ENCODE data around the gene TCF15.
"Not testable (repeated sequence)": the region's sequence is repeated elsewhere in the genome, so short reads cannot be mapped to it uniquely, and the experiment has no call there.

TCF15 gene

DNA sequence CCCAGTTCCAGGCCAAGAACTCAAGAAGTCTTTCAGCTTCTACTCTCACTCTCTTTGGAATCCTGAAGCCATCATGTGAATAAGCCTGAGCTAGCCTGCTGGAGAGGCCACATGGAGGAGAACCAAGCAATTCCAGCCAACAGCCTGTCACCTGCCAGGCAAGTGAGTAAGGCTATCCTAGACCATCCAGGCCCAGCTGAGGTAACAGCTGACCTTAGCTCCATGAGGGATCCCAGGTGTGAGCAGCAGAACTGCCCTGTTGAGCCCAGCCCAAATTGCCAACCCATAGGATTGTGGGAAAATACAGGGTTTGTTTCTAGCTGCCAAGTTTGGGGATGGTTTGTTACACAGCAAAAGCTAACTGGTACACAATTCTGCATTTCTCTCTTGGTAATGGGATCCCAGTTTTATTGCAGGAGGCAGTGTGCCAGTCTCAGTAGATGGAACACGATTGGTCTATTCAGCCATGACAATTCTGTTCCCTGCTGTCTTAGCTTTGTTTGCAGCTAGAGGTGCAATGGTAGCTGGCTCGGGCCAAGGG, 37.4 kb upstream of the TCF15 start:
- Mint-ChIP-seq H3K27ac (no peak overlapping the region), H3K4me3 (no peak overlapping the region), H3K36me3 (peaks cover 58 to 69% of the 10 kb centered on the region in 2 donors), H3K9me3 (no peaks in the 10 kb centered on the region), H3K27me3 (peaks cover 22 to 40% of the 10 kb centered on the region in 2 donors), H3K4me1 (peaks cover 26 to 49% of the 10 kb centered on the region in 2 donors)
- ATAC-seq (replicated peaks), result no peak
- no peak for DNase-seq

DNA sequence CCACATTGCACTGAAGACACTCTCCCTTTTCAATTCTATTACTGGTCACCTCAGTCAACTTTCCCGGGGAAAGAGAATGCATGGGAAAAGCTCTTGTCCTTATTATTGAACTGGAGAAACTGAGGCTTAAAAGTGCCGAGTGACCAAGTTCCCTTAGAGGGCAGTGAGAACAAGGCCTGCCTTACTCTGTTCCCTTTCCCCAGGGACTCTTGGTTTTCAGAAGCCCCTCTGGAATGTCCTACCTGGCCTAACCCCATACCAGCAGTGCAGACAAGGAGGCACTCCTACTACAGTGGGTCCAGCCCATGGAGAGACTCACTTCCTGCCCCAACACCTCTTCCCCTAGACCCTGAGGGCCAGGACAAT, 36.7 kb upstream of the TCF15 start:
- Mint-ChIP-seq H3K9me3 (no peaks in the 10 kb centered on the region), H3K27me3 (peaks cover 22 to 38% of the 10 kb centered on the region in 2 donors), H3K4me3 (no peak overlapping the region), H3K36me3 (peaks cover 55 to 69% of the 10 kb centered on the region in 2 donors), H3K4me1 (peaks cover 20 to 44% of the 10 kb centered on the region in 2 donors), H3K27ac (no peak overlapping the region)
- DNase-seq (no peak), ATAC-seq (replicated peaks) (no peak)

DNA sequence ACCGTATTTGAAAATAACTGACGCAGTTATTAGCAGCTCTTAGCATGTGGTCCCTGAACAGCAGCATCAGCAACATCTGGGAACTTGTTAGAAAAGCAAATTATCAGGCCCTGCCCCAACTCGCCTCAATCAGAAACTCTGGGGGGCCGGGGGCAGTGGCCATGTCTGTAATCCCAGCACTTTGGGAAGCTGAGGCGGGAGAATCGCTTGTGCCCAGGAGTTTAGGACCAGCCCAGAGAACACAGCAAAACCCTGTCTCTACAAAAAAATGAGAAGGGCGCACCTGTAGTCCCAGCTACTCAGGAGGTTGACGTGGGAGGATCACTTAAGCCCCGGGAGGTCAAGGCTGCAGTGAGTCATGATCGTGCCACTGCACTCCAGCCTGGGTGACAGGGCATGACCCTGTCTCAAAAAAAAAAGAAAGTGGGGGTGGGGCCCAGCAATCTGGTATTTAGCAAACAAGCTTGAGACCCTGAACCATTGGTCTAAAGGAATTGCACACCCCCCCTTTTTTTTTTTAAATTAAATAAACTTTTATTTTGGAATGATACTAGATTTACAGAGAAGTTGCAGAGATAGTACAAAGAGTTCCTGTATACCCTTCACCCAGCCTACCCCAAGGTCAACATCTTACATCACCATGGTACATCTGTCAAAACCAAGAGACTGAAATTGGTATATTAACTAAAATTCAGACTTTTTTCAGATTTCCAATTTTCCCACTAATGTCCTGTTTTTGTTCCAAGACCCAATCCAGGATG, 36.2 kb upstream of the TCF15 start:
- Mint-ChIP-seq H3K4me3 (no peak overlapping the region), H3K36me3 (peaks cover 51 to 64% of the 10 kb centered on the region in 2 donors), H3K9me3 (no peaks in the 10 kb centered on the region), H3K4me1 (peaks cover 16 to 42% of the 10 kb centered on the region in 2 donors), H3K27me3 (peaks cover 25 to 37% of the 10 kb centered on the region in 2 donors), H3K27ac (no peak overlapping the region)
- ATAC-seq (replicated peaks) (no peak), DNase-seq (no peak)

DNA sequence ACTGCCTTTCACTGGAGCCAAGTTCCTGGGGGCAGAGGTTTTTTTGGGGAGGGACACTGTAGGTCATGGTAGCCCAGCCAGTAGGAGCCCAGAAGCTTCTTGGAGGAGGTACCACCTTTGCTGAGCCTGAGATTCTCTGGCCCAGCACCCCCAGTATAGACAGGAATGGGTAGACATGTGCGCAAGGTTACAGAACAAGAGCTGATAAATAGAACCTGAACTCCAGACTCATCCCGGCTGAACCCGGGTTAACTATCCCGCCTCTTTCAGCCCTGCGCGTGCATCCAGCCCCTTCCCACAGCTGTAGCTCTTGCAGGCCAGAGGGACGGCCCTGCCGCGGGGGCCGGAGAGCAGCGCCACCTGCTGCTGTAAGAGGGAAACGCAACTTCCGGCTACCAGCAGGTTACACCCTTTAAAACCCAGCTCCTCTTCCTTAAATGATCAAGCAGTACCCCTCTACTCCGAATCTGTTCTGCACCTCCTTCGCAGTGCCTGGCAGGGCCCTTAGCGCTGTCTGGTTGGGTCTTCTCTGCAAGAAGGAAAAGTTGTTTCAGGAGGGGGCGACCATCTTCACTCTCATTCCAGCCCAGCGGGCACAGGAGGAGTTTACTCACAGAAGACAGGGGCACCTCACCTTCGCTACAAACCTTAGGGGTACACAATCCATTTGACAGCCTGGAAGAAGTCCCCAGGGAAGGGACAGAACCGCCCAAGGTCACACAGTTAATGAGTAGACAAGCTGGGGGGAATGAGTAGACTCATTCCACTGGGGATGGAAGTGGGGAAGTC, 35.4 kb upstream of the TCF15 start:
- Mint-ChIP-seq H3K4me1 (peaks cover 12 to 36% of the 10 kb centered on the region in 2 donors), H3K27ac (peak overlapping the region; percentile 47), H3K4me3 (no peak overlapping the region), H3K36me3 (peaks cover 45 to 58% of the 10 kb centered on the region in 2 donors), H3K27me3 (peaks cover 29 to 34% of the 10 kb centered on the region in 2 donors), H3K9me3 (no peaks in the 10 kb centered on the region)
- peak; percentile 60 for DNase-seq
- ATAC-seq (replicated peaks), result peak; percentile 85 to 87

DNA sequence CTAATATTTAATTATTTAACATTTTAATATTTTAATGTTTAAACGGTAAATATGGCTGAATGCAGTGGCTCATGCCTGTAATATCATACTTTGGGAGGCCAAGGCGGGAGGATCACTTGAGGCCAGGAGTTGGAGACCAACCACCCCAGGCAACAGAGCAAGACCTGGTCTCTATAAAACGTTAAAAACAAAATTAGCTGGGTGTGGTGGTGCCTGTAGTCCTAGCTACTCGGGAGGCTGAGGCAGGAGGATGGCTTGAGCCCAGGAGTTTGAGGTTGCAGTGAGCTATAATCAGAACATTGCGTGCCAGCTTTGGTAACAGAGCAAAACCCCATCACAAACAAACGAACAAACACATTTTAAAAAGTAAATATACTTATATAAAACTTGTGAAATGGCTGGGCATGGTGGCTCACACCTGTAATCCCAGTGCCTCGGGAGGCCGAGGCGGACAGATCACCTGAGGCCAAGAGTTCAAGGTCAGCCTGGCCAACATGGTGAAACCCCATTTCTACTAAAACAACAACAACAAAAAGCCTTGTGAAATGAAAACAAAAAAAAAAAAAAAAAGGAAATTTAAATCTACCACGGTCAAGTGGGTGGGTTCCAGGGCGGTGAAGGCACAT, 34.7 kb upstream of the TCF15 start:
- ATAC-seq (replicated peaks), result no peak
- no peak for DNase-seq
- H3K27me3 Mint-ChIP-seq, result peaks cover 25 to 34% of the 10 kb centered on the region in 2 donors
- no peaks in the 10 kb centered on the region for H3K9me3 Mint-ChIP-seq
- peaks cover 38 to 51% of the 10 kb centered on the region in 2 donors for H3K36me3 Mint-ChIP-seq
- peaks cover 7 to 29% of the 10 kb centered on the region in 2 donors for H3K4me1 Mint-ChIP-seq
- H3K27ac Mint-ChIP-seq, result no peak overlapping the region
- H3K4me3 Mint-ChIP-seq, result no peak overlapping the region

DNA sequence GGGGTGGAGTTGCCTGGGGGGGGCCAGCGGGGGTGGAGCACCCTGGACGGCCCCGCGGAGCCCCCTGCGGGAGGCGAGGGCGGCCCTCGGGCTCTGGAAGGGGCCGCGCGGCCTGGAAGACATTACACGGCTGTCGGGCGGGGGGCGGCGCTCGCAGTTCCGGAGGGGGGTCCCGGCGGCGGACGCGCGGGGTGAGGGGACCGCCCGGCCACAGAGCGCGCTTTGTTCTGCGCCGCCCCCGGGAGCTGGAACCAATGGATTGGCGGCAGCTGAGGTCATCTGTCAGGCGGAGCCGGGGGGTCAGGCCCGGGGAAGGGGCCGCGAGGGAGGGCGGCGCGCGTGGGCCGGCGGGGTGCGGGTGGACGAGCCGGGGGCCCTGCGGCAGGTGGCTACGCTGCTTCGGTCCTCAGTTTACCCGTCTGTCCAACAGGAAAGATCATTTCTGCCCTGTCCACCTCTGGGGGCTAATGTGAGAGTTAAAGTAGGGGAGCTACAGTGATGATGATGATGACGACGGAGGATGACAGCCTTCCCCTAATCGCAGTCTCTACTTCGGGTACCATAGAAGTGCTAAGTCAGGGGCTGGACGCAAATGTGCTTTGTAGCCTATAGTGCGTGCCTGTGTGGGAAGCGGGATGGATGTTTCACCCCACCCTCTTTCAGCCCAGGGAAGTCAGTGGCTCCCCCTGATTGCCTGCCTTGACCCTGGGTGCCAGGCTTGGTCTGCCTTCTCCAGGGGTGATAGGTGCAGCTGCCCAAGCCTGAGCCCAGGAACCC, 32.5 kb upstream of the TCF15 start:
- ATAC-seq (replicated peaks), result no peak
- Mint-ChIP-seq H3K4me3 (no peak overlapping the region), H3K9me3 (no peaks in the 10 kb centered on the region), H3K27ac (peak overlapping the region; percentile 14), H3K27me3 (peaks cover 25 to 29% of the 10 kb centered on the region in 2 donors), H3K4me1 (peaks cover 7 to 28% of the 10 kb centered on the region in 2 donors), H3K36me3 (peaks cover 17 to 29% of the 10 kb centered on the region in 2 donors)
- no peak for DNase-seq

DNA sequence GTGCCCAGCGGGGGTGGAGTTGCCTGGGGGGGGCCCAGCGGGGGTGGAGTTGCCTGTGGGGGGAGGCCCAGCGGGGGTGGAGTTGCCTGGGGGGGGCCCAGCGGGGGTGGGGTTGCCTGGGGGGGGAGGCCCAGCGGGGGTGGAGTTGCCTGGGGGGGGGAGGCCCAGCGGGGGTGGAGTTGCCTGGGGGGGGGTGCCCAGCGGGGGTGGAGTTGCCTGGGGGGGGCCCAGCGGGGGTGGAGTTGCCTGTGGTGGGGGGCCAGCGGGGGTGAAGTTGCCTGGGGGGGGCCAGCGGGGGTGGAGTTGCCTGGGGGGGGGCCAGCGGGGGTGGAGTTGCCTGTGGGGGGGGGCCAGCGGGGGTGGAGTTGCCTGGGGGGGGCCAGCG, 31.9 kb upstream of the TCF15 start:
- peaks cover 7 to 27% of the 10 kb centered on the region in 2 donors for H3K4me1 Mint-ChIP-seq
- H3K4me3 Mint-ChIP-seq; ATAC-seq (replicated peaks); DNase-seq; H3K9me3 Mint-ChIP-seq; H3K27ac Mint-ChIP-seq: not testable (repeated sequence)
- H3K36me3 Mint-ChIP-seq, result peaks cover 11 to 23% of the 10 kb centered on the region in 2 donors
- H3K27me3 Mint-ChIP-seq, result peaks cover 29 to 34% of the 10 kb centered on the region in 2 donors

DNA sequence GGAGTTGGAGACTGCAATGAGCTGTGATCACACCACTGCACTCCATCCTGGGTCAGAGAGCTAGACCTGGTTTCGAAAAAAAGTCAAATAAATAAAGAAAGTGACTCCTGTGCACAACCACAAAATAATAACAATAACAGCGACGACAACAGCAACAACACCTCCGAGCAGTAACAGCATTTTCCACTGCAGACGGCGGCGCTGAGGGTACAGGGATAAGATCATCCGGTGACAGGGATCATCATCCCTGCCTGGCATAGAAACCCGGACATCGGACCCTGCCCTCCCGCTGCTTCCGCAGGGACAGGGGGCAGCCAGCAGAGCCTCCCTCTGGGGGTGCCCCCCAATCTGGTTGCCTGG, 31.4 kb upstream of the TCF15 start:
- H3K36me3 Mint-ChIP-seq, result peaks cover 6 to 18% of the 10 kb centered on the region in 2 donors
- no peaks in the 10 kb centered on the region for H3K9me3 Mint-ChIP-seq
- no peak overlapping the region for H3K27ac Mint-ChIP-seq
- H3K4me3 Mint-ChIP-seq, result peak overlapping the region; percentile 15 to 63
- DNase-seq (no peak), ATAC-seq (replicated peaks) (no peak)
- peaks cover 29 to 34% of the 10 kb centered on the region in 2 donors for H3K27me3 Mint-ChIP-seq
- peaks cover 7 to 23% of the 10 kb centered on the region in 2 donors for H3K4me1 Mint-ChIP-seq

DNA sequence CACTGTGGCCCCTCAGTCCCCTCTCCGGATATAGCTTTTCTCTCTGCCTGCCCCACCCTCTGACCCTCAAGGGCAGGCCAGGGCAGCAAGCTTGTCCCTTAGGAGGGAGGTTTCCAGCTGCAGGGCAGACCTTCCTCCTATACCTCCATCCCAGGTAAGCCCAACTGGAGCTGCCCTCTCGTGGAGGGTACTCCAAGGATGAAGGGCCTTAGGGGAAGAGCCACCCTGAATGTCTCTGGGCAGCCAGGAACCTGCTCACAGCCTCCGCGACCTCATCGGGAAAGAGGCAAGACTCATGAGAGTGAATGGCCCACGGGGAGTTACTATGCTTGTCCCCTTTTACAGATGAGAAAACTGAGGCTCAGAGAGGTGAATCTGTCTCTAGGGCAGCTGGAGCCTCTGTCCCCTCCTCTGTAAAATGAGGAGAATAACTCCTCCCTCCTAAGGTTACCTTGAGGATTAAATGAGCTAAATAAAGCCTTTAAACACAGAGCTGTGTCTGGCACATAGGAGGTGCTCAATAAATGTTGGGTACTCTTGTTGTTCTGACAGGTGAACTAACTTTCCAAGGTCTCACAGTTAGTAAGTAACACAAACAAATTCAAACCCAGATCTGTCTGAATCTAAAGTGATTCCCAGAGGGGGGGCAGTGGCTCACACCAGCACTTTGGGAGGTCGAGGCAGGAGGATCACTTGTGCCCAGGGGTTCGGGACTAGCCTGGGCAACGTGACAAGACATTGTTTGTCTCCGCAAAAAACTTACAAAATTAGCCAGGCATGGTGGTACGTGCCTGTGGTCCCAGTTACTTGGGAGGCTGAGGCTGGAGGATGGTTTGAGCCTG, 30.8 kb upstream of the TCF15 start:
- Mint-ChIP-seq H3K36me3 (peaks cover 3 to 18% of the 10 kb centered on the region in 2 donors), H3K9me3 (no peaks in the 10 kb centered on the region), H3K4me3 (peak overlapping the region in 1 of 2 donors; percentile 63), H3K27ac (no peak overlapping the region), H3K27me3 (peaks cover 33 to 38% of the 10 kb centered on the region in 2 donors), H3K4me1 (peaks cover 7 to 20% of the 10 kb centered on the region in 2 donors)
- DNase-seq (no peak), ATAC-seq (replicated peaks) (no peak)

DNA sequence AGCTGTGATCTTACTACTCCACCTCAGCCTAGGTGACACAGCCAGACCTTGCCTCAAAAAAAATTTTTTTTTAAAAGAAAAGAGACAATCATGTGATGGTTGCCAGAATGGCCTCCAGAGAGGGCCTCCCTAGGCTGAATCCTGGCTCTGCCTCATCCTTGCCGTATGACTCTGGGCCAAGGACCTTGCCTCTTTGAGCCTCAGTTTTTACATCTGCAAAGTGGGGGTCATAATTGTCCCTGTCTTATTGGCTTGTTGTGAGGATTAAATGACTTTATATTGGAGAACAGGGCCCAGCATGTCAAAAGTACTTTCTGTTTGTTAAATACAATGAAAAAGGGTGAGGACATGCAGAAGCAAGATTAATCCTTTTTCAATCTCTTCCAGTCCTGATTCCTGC, 28.5 kb upstream of the TCF15 start:
- H3K27me3 Mint-ChIP-seq, result peaks cover 30 to 31% of the 10 kb centered on the region in 2 donors
- no peak for ATAC-seq (replicated peaks)
- no peak for DNase-seq
- H3K9me3 Mint-ChIP-seq, result no peaks in the 10 kb centered on the region
- no peak overlapping the region for H3K27ac Mint-ChIP-seq
- H3K36me3 Mint-ChIP-seq, result peaks cover 0 to 4% of the 10 kb centered on the region in 2 donors
- H3K4me3 Mint-ChIP-seq, result no peak overlapping the region
- H3K4me1 Mint-ChIP-seq, result peaks cover 3 to 12% of the 10 kb centered on the region in 2 donors

DNA sequence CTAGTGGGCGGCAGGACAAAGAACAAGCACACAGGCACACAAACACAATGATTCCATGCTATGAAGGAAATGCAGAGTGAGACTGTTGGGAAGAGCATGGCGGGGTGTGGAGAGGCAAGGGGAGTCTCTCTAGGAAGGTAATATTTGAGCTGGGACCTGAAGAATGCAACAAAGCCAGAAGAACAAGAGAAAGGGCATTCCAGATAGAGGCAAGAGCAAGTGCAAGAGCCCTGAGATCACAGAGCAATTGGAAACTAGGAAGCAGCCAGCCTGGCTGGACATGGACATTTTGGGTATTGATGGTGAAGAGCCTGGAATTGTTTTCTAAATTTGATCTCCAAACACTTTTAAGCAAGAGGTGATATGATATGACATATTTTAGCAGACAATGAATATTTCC, 27.4 kb upstream of the TCF15 start:
- ATAC-seq (replicated peaks) (no peak), DNase-seq (no peak)
- no peak overlapping the region for H3K27ac Mint-ChIP-seq
- H3K27me3 Mint-ChIP-seq, result peaks cover 20 to 22% of the 10 kb centered on the region in 2 donors
- H3K9me3 Mint-ChIP-seq, result no peaks in the 10 kb centered on the region
- no peaks in the 10 kb centered on the region for H3K36me3 Mint-ChIP-seq
- no peak overlapping the region for H3K4me3 Mint-ChIP-seq
- peaks cover 0 to 6% of the 10 kb centered on the region in 2 donors for H3K4me1 Mint-ChIP-seq

DNA sequence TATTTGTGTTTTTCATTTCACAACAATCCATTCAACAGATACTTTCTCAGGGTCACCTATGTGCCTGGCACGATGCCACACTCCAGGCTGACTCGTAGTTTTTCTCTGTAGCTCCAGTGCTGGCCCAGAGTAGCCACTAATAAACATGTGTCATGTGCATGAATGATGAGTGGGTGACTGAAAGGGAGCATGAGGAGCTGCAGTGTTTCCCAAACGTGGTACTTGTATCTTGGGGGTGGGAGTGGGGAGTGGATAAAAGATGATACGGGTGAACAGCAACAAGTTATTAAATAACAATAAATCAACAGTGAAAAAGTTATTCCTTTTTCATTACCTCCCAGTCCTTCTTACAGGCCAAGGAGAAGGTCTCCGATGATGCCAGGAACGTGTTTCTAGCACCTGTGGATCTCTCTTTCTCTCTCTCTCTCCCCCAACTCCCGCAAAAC, 25.8 kb upstream of the TCF15 start:
- H3K4me1 Mint-ChIP-seq, result no peaks in the 10 kb centered on the region
- no peaks in the 10 kb centered on the region for H3K36me3 Mint-ChIP-seq
- no peak for ATAC-seq (replicated peaks)
- no peak overlapping the region for H3K4me3 Mint-ChIP-seq
- H3K27me3 Mint-ChIP-seq, result peaks cover 12 to 18% of the 10 kb centered on the region in 2 donors
- no peak for DNase-seq
- no peak overlapping the region for H3K27ac Mint-ChIP-seq
- no peaks in the 10 kb centered on the region for H3K9me3 Mint-ChIP-seq
